Neural progenitor cell (in vitro differentiated cells): ENCODE measurements around the gene MYO16.

ENCODE experiments used
- EZH2 ChIP-seq: fragments of 200-600 bp; sonication (generic); IDR thresholded peaks from 2 replicates; pipeline ENCODE4 v1.6.1; 2017; ENCODE audit warnings: antibody characterized with exemption, mild to moderate bottlenecking, moderate library complexity
- TF ChIP-seq, protein P1 (sequence below): fragments of 200-600 bp; sonication (generic); IDR thresholded peaks from 2 replicates; pipeline ENCODE4 v1.5.1; 2017; ENCODE audit warnings: antibody characterized with exemption, mild to moderate bottlenecking

DNA sequence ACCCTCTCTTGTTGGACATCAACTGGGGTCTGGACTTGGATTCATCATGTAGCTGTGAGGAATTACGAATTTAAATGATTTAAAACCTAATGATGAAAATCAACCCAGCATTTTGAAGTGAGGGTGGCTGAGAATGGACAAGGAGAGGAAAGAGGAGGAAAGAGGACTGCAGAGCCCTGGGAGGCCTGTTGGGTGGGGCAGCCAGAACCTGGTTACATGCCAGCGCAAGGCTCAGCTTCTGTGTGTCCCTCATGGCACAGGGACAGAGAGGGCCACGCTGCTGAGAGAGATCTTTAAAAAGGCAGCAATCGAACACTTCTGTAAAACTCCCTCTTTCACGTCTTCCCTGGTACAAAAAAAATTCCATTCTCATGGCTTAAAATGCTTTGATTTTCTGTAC is 292.7 kb downstream of the MYO16 start:
- TF ChIP-seq, protein P1, sequence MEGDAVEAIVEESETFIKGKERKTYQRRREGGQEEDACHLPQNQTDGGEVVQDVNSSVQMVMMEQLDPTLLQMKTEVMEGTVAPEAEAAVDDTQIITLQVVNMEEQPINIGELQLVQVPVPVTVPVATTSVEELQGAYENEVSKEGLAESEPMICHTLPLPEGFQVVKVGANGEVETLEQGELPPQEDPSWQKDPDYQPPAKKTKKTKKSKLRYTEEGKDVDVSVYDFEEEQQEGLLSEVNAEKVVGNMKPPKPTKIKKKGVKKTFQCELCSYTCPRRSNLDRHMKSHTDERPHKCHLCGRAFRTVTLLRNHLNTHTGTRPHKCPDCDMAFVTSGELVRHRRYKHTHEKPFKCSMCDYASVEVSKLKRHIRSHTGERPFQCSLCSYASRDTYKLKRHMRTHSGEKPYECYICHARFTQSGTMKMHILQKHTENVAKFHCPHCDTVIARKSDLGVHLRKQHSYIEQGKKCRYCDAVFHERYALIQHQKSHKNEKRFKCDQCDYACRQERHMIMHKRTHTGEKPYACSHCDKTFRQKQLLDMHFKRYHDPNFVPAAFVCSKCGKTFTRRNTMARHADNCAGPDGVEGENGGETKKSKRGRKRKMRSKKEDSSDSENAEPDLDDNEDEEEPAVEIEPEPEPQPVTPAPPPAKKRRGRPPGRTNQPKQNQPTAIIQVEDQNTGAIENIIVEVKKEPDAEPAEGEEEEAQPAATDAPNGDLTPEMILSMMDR = no peak
- TF ChIP-seq EZH2 = no peak
